ENCODE measurements around the gene PIK3CD. TPM values are rescaled to one million over a fixed set of nuclear protein-coding genes. Genes with fewer than 3 reads are reported as not detected.

Gene PIK3CD
- total RNA-seq, 1 experiment from 2014 or later: 15.2 TPM

DNA sequence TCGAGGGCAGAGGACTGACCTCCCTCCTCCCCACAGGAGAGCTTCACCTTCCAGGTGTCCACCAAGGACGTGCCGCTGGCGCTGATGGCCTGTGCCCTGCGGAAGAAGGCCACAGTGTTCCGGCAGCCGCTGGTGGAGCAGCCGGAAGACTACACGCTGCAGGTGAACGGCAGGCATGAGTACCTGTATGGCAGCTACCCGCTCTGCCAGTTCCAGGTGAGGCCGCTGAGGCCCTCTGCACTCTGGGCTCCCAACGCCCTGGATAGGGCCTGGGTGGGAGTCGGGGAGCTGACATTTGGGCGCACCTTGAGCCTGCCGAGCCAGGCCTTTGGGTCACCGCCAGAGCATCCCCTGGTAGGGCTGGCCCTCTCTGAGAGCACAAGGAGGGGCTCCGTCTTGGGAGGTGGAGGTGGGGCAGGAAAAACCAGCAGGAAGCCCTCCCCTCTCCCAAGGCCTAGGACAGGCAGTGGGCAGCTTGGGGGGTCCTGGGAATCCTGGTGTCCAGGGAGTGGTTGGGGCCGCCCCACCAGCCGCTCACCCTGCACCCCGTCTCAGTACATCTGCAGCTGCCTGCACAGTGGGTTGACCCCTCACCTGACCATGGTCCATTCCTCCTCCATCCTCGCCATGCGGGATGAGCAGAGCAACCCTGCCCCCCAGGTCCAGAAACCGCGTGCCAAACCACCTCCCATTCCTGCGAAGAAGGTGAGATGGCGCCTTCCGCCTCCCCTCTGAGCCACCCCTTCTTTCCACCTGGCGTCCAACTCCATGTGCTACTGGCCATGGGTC lies 65.1 kb downstream of the PIK3CD start:
- no peak for DNase-seq (ENCODE audit: low read depth)

DNA sequence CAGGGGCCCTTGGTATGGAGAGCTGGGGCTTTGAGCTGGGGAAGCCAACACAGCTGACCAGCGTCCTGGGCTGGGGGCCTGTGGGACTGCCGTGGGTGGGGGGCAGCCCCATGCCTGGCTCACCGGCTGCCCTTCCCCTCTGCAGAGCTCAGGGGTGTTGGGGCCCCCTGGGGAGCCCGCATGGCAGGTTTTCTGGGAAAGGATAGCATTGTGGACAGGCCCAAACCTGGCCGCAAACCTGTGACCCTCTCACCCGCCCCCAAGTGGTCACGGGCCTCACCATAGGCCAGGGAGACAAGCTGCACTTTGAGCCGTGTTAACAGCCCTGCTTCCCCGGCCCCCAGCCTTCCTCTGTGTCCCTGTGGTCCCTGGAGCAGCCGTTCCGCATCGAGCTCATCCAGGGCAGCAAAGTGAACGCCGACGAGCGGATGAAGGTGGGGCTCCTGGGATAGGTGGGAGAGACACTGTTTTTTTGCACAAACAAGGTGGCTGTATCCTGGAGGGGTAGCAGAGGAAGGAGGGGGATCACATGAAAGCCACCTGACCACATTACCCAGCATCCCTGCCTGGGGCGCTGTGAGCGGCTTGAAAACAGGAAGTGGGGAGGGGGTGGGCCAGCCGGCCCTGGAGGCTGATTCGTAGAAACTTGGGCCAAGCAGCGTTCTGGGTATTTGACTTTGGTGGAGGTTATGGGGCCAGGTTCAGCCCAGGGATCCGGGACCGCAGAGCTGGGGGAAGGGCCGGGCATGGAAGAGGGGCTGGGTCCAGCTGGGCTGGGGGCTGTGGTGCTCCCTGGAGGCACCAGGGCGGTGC lies 65.9 kb downstream of the PIK3CD start:
- no peak for DNase-seq (ENCODE audit: low read depth)

DNA sequence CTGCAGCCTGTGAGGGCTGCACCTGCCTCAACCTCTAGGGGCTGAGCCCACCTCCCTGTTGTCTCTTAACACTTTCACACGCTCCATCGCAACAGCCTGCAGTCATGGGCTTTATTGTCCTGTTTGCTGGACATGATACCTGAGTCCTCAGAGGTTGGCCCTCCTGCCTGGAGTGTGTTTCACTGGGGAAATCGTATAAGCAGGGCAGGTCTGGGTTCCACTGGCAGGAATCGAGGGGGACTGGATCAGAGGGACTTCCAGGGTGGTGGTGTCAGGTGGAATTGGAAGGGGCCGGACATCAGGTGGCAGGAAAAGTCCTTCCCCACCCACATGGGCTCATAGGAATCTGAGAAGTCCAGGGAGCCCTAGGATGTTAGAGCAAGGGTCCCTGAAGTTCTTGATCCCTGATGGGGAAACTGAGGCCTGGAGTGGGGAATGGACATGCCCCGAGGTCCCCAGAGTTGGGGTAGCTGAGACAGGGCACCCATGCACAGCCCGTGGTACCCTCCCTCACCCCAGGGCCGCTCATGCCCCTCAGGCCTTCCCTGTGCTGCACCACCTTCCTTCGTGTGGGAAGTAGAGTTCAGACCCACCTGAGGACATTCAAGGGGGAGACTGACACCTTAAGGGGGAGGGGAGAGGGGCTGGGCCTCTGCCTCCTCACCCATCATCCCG lies 66.6 kb downstream of the PIK3CD start:
- DNase-seq (ENCODE audit: low read depth): no peak

DNA sequence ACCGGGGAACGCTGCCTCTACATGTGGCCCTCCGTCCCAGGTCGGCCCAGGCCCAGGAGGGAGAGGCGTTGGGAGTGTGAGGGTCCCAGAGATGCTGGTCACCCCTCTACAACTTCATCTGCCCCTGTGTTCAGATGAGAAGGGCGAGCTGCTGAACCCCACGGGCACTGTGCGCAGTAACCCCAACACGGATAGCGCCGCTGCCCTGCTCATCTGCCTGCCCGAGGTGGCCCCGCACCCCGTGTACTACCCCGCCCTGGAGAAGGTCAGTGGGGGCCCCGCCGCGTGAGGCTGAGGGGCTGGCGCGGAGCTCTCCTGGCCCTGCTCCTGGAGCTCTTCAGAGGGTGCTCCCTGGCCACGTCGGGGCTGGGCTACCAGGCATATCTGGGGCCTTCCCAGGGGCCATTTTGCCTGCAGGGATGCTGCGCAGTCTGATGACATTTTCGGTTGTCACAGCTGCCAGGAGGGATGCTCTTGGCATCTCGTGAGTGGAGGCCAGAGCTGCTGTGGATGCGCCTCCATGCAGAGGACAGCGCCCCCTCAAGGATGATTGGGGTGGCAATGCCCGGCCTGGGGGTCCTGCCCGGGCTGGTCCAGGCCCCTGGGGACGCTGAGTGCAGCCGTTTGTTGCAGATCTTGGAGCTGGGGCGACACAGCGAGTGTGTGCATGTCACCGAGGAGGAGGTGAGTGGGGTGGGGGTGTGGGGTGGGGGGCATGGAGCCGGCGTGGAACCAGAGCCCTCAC lies 68.6 kb downstream of the PIK3CD start:
- no peak for DNase-seq (ENCODE audit: low read depth)

DNA sequence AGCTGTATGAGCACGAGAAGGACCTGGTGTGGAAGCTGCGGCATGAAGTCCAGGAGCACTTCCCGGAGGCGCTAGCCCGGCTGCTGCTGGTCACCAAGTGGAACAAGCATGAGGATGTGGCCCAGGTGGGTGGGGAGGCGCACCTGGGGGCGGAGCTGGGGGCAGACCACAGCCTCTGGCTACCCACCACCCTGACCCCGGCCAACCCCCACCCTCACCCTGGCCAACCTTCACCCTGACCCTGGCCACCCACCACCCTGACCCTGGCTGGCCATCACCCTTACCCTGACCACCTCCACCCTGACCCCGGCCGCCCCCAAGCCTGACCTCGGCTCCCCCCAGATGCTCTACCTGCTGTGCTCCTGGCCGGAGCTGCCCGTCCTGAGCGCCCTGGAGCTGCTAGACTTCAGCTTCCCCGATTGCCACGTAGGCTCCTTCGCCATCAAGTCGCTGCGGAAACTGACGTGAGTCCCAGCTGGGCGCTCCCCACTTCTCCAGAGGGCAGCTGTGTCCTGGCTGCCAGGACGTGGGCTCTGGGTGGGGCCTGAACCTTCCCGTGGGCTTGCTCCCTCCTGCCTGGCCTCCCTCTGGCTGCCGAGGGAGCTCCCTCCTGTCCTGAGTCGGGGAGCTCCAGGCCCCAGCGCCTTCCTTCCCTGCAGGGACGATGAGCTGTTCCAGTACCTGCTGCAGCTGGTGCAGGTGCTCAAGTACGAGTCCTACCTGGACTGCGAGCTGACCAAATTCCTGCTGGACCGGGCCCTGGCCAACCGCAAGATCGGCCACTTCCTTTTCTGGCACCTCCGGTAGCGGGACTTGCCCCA lies 69.5 kb downstream of the PIK3CD start:
- no peak for DNase-seq (ENCODE audit: low read depth)

DNA sequence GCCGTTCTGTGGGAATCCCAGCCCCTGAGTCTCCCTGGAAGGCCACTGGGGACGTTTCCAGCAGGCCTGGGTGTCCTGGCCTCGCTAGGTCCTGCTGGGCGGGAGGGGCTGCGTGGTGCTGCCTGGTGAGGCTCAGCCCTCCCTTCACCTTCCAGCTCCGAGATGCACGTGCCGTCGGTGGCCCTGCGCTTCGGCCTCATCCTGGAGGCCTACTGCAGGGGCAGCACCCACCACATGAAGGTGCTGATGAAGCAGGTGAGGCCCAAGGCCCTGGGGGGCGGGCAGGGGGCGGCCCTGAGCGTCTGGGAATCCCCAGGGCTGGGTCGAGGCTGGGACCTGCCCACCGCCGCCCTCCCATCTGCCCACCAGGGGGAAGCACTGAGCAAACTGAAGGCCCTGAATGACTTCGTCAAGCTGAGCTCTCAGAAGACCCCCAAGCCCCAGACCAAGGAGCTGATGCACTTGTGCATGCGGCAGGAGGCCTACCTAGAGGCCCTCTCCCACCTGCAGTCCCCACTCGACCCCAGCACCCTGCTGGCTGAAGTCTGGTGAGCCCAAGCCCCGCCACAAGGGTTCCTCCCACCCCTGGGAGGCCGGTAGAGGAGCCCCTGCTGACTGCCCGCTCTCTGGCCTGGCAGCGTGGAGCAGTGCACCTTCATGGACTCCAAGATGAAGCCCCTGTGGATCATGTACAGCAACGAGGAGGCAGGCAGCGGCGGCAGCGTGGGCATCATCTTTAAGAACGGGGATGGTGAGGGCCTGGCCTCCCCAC lies 70.3 kb downstream of the PIK3CD start:
- DNase-seq (ENCODE audit: low read depth): peak; percentile 26

DNA sequence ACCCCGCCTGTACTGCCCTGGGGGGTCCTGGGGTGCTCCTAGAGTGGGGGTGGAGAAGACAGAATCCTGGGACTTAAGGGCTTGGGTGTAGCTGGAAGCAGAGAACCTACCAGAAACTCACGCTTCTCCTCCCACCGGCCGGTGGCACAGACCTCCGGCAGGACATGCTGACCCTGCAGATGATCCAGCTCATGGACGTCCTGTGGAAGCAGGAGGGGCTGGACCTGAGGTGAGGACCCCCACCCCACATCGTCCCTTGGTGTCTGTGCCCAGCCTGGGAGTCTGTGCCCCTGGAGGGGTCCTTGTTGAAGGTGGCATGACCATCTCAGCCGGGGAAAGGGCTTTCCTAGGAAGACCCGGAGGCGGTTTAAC lies 70.8 kb downstream of the PIK3CD start:
- DNase-seq (ENCODE audit: low read depth): no peak

DNA sequence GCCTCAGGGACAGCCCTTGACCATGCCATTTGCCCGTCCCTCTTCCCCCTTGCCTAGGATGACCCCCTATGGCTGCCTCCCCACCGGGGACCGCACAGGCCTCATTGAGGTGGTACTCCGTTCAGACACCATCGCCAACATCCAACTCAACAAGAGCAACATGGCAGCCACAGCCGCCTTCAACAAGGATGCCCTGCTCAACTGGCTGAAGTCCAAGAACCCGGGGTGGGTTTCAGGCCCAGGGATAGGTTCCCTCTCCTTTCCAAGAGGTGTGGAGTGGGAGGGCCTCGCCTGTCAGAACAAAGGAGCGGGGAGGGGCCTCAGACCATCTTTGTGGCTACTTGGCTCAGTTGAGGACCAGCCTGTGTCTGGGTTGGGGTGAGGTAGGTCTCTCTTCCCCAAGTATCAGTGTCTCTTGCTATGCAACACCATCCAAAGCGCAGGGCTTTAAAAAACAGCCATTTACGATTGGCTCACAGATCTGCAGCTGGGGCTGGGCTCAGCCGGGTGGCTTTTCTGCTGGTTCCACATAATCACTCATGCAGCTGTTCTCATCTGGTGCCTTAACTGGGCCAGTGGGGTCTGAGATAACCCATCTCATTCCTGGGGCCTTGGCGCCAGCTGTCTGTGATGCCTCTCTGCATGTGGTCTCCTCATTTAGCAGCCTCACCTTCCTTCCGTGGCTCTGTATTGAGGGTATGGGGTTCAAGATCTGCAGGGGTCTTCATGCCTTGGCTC lies 71.7 kb downstream of the PIK3CD start:
- DNase-seq (ENCODE audit: low read depth): no peak

DNA sequence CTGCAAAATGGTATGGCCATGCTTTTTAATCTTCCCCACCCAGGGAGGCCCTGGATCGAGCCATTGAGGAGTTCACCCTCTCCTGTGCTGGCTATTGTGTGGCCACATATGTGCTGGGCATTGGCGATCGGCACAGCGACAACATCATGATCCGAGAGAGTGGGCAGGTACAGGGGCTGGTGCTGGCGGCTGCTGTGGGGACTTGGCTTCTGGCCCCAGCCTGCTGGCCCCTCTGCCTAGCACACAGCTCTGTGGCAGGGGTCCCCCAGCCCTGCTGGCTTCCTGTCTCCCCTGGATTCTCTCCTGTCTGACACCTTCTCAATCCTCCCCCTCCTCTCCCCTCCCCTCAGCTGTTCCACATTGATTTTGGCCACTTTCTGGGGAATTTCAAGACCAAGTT lies 72.4 kb downstream of the PIK3CD start:
- DNase-seq (ENCODE audit: low read depth): no peak

DNA sequence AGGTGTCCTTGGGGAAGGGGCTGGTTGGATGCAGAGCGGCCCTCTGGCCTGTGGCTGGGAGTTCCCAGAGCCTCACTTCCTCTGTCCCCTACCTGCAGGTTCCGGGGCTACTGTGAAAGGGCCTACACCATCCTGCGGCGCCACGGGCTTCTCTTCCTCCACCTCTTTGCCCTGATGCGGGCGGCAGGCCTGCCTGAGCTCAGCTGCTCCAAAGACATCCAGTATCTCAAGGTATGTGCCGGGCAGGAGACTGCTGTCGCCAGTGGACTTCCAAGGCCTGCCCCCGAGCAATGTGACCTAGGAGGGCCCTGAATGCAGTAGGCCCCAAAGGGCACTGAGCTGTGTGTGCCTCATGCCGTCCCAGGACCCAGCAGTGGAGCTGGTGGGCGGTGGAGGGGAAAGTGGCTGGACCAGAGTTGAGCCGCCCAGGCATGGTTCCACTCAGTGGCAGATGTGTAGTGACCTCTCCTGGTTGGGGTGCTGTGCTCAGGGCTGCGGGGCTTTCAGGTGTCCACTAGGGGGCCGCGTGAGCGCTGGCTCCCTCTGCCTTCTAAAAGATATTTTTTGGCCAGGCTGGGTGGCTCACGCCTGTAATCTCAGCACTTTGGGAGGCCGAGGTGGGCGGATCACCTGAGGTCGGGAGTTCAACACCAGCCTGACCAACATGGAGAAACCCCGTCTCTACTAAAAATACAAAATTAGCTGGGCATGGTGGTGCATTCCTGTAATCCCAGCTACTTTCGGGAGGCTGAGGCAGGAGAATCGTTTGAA lies 73.4 kb downstream of the PIK3CD start:
- DNase-seq (ENCODE audit: low read depth): peak; percentile 67

DNA sequence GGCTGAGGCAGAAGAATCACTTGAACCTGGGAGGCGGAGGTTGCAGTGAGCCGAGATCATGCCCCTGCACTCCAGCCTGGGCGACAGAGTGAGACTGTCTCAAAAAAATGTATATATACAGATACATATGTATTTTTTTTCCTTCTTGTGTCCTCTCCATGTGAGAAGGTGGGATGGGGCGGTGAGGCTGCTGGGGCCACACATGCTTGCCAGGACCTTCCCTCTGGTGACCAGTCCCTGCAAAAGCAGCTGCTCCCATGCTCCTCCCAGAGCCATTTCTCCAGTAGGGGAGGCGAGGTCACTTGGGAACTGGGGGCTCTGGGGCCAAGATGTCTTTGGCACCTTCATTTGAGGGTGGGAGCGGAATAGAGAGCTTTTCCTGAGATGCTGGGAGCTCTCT lies 74.9 kb downstream of the PIK3CD start:
- no peak for DNase-seq (ENCODE audit: low read depth)

DNA sequence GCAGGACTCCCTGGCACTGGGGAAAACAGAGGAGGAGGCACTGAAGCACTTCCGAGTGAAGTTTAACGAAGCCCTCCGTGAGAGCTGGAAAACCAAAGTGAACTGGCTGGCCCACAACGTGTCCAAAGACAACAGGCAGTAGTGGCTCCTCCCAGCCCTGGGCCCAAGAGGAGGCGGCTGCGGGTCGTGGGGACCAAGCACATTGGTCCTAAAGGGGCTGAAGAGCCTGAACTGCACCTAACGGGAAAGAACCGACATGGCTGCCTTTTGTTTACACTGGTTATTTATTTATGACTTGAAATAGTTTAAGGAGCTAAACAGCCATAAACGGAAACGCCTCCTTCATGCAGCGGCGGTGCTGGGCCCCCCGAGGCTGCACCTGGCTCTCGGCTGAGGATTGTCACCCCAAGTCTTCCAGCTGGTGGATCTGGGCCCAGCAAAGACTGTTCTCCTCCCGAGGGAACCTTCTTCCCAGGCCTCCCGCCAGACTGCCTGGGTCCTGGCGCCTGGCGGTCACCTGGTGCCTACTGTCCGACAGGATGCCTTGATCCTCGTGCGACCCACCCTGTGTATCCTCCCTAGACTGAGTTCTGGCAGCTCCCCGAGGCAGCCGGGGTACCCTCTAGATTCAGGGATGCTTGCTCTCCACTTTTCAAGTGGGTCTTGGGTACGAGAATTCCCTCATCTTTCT lies 75.5 kb downstream of the PIK3CD start:
- DNase-seq (ENCODE audit: low read depth): no peak

DNA sequence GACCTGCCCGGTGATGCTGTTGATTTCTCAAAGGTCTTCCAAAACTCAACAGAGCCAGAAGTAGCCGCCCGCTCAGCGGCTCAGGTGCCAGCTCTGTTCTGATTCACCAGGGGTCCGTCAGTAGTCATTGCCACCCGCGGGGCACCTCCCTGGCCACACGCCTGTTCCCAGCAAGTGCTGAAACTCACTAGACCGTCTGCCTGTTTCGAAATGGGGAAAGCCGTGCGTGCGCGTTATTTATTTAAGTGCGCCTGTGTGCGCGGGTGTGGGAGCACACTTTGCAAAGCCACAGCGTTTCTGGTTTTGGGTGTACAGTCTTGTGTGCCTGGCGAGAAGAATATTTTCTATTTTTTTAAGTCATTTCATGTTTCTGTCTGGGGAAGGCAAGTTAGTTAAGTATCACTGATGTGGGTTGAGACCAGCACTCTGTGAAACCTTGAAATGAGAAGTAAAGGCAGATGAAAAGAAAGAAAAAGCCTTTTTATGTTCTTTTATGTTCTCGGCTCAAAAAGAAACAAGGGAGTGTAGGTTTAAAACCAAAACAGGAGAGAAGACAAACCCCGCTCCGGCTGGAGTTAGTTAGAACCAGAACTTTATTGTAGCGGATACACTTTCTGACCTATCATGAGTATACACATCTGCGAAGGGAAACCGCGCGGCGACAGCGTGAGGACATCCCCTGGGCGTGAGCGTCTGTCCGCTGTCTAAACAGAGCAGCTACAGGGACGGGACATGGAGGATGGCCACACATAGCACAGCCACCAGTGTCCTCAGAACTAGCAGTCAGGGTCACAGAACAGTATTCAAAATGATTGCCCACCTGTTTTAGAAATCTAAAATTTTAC lies 77.1 kb downstream of the PIK3CD start:
- DNase-seq (ENCODE audit: low read depth): no peak

DNA sequence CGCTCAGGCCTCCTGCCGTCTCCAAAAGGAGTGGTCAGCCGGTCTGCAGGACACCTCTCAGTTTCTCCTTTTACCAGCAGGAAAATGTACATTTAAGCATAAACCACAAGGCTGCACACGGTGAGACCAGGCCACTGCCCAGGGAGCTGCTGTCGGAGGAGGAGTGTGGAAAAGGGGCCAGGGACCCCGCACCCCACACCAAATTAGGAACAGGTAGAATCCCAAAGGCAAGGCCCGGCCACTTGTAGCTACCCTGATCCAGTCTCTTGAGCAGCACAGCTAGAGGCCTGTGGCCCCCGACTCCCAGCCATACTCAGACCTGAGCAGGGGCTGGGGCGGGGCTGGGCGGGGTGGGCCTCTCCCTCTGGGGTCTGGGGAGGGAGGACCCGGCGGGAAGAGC lies 78.0 kb downstream of the PIK3CD start:
- DNase-seq (ENCODE audit: low read depth): no peak

DNA sequence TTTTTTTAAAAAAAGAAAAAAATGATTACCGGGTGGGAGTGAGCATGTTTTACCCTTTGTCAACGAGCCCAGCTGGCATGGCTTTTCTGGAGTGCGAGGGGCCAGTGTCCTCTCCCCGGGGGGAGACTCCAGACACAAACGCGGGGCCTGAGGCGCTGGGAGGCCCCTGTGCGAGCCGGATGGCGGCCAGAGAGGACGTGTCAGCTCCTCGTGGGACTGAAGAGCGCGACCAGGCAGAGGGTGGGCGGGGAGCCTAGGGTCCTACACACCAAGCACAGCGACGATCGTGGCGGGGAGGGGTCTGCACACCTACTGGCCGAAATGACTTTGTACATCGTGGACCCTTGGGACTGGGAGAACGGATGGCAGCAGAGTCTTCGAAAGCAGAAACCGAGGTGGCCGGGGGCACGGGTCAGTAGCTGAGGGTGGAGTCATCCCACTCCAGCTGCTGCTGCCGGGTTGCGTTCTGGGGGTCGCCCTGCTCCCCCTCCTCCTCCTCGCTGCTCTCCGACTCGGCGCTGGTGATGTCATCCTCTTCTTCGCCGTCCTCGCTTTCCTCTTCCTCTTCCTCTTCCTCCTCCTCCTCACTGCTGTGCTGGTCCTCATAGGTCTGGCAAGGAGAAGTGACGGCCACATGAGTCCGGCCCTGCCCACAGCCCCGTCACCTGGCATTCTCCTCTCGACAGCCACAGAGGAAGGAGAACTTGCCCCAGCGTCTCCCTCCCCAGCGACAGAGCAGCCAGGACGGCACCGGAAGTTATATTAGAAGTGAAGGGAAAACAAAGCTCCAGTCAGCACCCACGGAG lies 78.8 kb downstream of the PIK3CD start:
- DNase-seq (ENCODE audit: low read depth): no peak

DNA sequence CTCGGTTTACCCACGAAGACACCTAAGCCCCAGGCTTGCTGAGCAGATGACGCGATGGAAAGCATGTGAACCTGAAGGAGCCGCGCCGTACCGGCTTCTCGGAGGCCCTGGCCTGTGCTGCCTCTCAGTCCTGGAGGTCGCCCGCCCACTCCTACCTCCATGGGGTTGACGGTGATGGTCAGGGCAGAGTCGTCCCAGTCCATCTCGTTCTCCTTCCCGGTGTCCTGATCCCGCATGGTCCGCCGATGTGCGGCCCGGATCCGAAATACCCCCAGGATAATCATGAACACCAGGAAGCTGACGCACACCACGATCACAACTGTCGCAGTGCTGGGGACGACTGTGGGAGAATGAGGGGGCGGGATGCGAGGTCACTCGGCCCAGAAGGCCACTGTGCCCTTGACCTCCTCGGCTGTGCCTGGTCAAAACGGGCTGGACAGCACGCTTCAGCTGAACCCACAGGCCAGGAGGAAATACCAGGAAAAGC lies 79.6 kb downstream of the PIK3CD start:
- no peak for DNase-seq (ENCODE audit: low read depth)

All from HT1080 (cell line).